ENCODE data around the gene MSI2.

Gene MSI2

DNA sequence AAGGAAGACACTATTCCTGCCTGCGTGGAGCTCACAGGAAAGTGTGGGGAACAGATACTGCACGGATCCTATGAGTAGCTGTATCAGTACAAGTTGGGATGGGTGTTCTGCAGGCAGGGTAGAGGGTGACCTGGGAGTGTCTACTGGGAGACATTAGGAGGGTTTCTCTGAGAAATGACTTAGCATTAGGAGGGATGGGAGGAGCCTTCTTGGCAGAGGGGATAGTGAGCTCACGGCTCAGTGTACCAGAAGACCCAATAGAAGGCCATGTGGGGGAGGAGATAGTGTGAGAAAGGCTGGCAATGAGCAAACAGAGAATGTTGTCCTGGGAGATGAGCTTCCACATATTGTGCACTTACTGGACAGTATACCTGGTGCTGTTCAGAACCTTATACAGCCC, 109.1 kb downstream of the MSI2 start:
- H3K27me3 ChIP-seq (ENCODE audit: control insufficient read depth, insufficient read depth, low read length), result no peaks in the 10 kb centered on the region
- no peak overlapping the region for H3K27ac ChIP-seq (ENCODE audit: low read depth, low read length)
- no peak overlapping the region for H3K4me3 ChIP-seq (ENCODE audit: low read length)
- no peaks in the 10 kb centered on the region for H3K4me1 ChIP-seq (ENCODE audit: control insufficient read depth, insufficient read depth, low read length)
- H3K9ac ChIP-seq (ENCODE audit: low read length), result no peak overlapping the region
- H3K36me3 ChIP-seq (ENCODE audit: control insufficient read depth, insufficient read depth, low read length), result no peaks in the 10 kb centered on the region

DNA sequence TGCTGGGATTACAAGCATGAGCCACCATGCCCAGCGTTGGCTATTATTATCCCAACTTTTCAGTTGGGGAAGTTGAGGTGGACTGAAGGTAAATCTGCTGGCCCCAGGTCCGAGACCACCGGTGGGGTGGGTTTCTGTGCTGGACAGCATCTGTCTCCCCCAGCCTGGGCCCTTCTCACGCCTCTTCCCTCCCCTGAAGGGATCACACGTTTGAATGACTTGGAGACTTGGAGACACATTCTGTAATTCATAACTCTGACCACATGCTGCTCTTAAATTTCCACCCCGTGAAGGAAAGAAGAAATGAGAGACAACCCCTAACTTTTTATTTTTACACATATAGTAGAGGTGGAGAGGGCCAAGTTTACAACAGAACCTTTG, 109.8 kb downstream of the MSI2 start:
- Histone ChIP-seq H3K36me3 (ENCODE audit: control insufficient read depth, insufficient read depth, low read length) (no peaks in the 10 kb centered on the region), H3K4me1 (ENCODE audit: control insufficient read depth, insufficient read depth, low read length) (no peaks in the 10 kb centered on the region), H3K9ac (ENCODE audit: low read length) (no peak overlapping the region), H3K27ac (ENCODE audit: low read depth, low read length) (no peak overlapping the region), H3K27me3 (ENCODE audit: control insufficient read depth, insufficient read depth, low read length) (no peaks in the 10 kb centered on the region), H3K4me3 (ENCODE audit: low read length) (no peak overlapping the region)

- H3K36me3 ChIP-seq (ENCODE audit: control insufficient read depth, insufficient read depth, low read length), result no peaks in the 10 kb centered on the region
- H3K4me1 ChIP-seq (ENCODE audit: control insufficient read depth, insufficient read depth, low read length), result no peaks in the 10 kb centered on the region
- H3K27me3 ChIP-seq (ENCODE audit: control insufficient read depth, insufficient read depth, low read length), result no peaks in the 10 kb centered on the region
- H3K9ac ChIP-seq (ENCODE audit: low read length), result no peak overlapping the region
- no peak overlapping the region for H3K4me3 ChIP-seq (ENCODE audit: low read length)
- H3K27ac ChIP-seq (ENCODE audit: low read depth, low read length), result no peak overlapping the region
Observed at GRCh38 chr17:57366558-57367351, 110.4 kb downstream of the MSI2 start.

GRCh38 chr17:57368637-57369336, 112.5 kb downstream of the MSI2 start:
- Histone ChIP-seq H3K27ac (ENCODE audit: low read depth, low read length) (no peak overlapping the region), H3K4me3 (ENCODE audit: low read length) (no peak overlapping the region)

GRCh38 chr17:57369509-57369945, 113.2 kb downstream of the MSI2 start:
- Histone ChIP-seq H3K27ac (ENCODE audit: low read depth, low read length) (no peak overlapping the region), H3K4me1 (ENCODE audit: control insufficient read depth, insufficient read depth, low read length) (no peaks in the 10 kb centered on the region), H3K4me3 (ENCODE audit: low read length) (no peak overlapping the region), H3K27me3 (ENCODE audit: control insufficient read depth, insufficient read depth, low read length) (no peaks in the 10 kb centered on the region), H3K9ac (ENCODE audit: low read length) (no peak overlapping the region), H3K36me3 (ENCODE audit: control insufficient read depth, insufficient read depth, low read length) (peaks cover 3% of the 10 kb centered on the region)

More at GRCh38 chr17:57368637-57369336, 112.5 kb downstream of the MSI2 start:
- Histone ChIP-seq H3K4me1 (ENCODE audit: control insufficient read depth, insufficient read depth, low read length) (no peaks in the 10 kb centered on the region), H3K36me3 (ENCODE audit: control insufficient read depth, insufficient read depth, low read length) (peaks cover 3% of the 10 kb centered on the region), H3K27me3 (ENCODE audit: control insufficient read depth, insufficient read depth, low read length) (no peaks in the 10 kb centered on the region), H3K9ac (ENCODE audit: low read length) (no peak overlapping the region)

GRCh38 chr17:57370037-57370581, 113.8 kb downstream of the MSI2 start:
- Histone ChIP-seq H3K9ac (ENCODE audit: low read length) (no peak overlapping the region), H3K4me3 (ENCODE audit: low read length) (no peak overlapping the region), H3K27ac (ENCODE audit: low read depth, low read length) (no peak overlapping the region), H3K27me3 (ENCODE audit: control insufficient read depth, insufficient read depth, low read length) (no peaks in the 10 kb centered on the region), H3K36me3 (ENCODE audit: control insufficient read depth, insufficient read depth, low read length) (peaks cover 3% of the 10 kb centered on the region), H3K4me1 (ENCODE audit: control insufficient read depth, insufficient read depth, low read length) (no peaks in the 10 kb centered on the region)

DNA sequence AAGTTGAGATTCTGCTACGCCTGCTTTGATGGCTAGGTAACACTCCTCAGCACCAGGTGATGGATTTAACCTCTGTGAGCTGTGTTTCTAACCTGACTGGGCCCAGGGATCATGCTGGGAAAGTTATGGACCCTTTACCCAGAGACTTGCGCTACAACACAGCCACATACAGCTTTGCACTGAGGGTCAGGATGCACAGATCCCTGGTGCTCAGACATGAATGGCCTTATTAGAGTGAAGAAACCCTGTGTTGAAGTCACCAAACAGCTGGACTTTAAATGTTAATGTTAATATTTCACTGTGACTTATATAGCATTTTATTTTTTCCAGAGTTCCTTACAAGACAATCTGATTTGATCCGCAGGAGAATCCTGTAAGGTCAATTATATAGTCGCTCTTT, 114.3 kb downstream of the MSI2 start:
- H3K27ac ChIP-seq (ENCODE audit: low read depth, low read length), result no peak overlapping the region
- H3K4me1 ChIP-seq (ENCODE audit: control insufficient read depth, insufficient read depth, low read length), result no peaks in the 10 kb centered on the region
- no peaks in the 10 kb centered on the region for H3K27me3 ChIP-seq (ENCODE audit: control insufficient read depth, insufficient read depth, low read length)
- H3K9ac ChIP-seq (ENCODE audit: low read length), result no peak overlapping the region
- H3K36me3 ChIP-seq (ENCODE audit: control insufficient read depth, insufficient read depth, low read length), result peaks cover 3% of the 10 kb centered on the region
- H3K4me3 ChIP-seq (ENCODE audit: low read length), result no peak overlapping the region

- Histone ChIP-seq H3K4me3 (ENCODE audit: low read length) (no peak overlapping the region), H3K36me3 (ENCODE audit: control insufficient read depth, insufficient read depth, low read length) (peaks cover 3% of the 10 kb centered on the region), H3K27ac (ENCODE audit: low read depth, low read length) (no peak overlapping the region), H3K9ac (ENCODE audit: low read length) (no peak overlapping the region), H3K4me1 (ENCODE audit: control insufficient read depth, insufficient read depth, low read length) (no peaks in the 10 kb centered on the region), H3K27me3 (ENCODE audit: control insufficient read depth, insufficient read depth, low read length) (no peaks in the 10 kb centered on the region)
Observed at GRCh38 chr17:57372156-57372555, 115.8 kb downstream of the MSI2 start.

DNA sequence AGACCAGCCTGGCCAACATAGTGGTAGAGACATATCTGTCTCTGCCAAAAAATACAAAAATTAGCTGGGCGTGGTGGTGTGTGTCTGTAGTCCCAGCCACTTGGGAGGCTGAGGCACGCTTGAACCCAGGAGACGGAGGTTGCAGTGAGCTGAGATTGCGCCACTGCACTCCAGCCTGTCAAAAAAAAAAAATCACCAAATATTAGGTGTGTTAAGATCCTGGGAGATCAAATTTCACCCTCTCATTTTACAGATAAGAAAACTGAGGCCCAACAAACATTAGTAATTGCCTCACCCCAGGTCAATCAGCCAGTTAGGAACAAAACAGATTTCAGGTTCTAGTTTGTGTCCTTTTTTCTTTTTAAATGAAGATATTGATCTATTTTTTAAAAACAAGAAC, 116.7 kb downstream of the MSI2 start:
- no peaks in the 10 kb centered on the region for H3K27me3 ChIP-seq (ENCODE audit: control insufficient read depth, insufficient read depth, low read length)
- no peak overlapping the region for H3K4me3 ChIP-seq (ENCODE audit: low read length)
- H3K9ac ChIP-seq (ENCODE audit: low read length), result no peak overlapping the region

DNA sequence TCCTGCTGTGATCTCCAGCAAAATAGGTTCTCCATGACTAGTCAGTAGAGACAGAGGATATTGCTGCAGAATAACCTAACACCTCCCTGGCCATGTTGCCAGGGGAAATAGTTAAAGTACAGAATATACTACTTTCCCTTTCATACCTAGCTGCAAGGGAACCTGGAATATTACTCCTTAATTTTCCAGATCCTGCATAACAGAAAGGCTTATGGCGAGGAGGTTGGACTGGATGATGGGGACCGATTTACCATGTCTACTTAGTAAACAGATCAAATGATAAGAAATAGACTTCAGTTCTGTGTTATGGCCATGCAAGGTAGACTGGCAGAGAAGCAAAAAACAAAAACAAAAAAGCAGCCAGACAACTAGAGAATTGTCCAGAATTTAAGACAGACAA, 117.4 kb downstream of the MSI2 start:
- Histone ChIP-seq H3K4me1 (ENCODE audit: control insufficient read depth, insufficient read depth, low read length) (no peaks in the 10 kb centered on the region), H3K4me3 (ENCODE audit: low read length) (no peak overlapping the region), H3K9ac (ENCODE audit: low read length) (no peak overlapping the region), H3K27me3 (ENCODE audit: control insufficient read depth, insufficient read depth, low read length) (no peaks in the 10 kb centered on the region), H3K36me3 (ENCODE audit: control insufficient read depth, insufficient read depth, low read length) (peaks cover 3% of the 10 kb centered on the region), H3K27ac (ENCODE audit: low read depth, low read length) (no peak overlapping the region)

More for the DNA sequence above, 116.7 kb downstream of the MSI2 start:
- peaks cover 3% of the 10 kb centered on the region for H3K36me3 ChIP-seq (ENCODE audit: control insufficient read depth, insufficient read depth, low read length)
- no peak overlapping the region for H3K27ac ChIP-seq (ENCODE audit: low read depth, low read length)
- H3K4me1 ChIP-seq (ENCODE audit: control insufficient read depth, insufficient read depth, low read length), result no peaks in the 10 kb centered on the region

- Histone ChIP-seq H3K27ac (ENCODE audit: low read depth, low read length) (no peak overlapping the region), H3K4me1 (ENCODE audit: control insufficient read depth, insufficient read depth, low read length) (no peaks in the 10 kb centered on the region), H3K36me3 (ENCODE audit: control insufficient read depth, insufficient read depth, low read length) (peaks cover 3% of the 10 kb centered on the region), H3K4me3 (ENCODE audit: low read length) (no peak overlapping the region), H3K9ac (ENCODE audit: low read length) (no peak overlapping the region), H3K27me3 (ENCODE audit: control insufficient read depth, insufficient read depth, low read length) (no peaks in the 10 kb centered on the region)
Observed at GRCh38 chr17:57375040-57375769, 118.9 kb downstream of the MSI2 start.

DNA sequence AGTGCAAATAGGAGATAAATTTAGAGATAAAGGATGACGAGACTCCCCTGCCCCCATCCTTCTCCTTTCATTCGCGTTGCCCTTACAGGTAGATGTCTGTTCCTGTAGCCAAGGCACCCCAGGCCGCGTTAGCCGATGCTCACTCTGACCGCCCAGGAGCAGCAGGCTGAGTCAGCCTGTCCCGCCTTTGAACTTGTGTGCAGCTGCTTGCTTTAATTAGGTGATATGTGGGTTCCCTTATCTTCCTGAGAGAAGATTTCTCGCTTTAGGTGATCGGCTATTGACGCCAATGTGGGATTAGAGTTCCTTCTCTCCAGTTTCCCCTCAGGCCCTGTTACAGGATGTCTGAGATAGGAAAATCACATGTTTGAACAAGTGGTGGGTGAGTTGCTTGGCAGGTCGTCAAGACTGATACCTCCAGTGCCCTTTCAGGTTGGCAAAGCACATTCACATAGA, 119.5 kb downstream of the MSI2 start:
- no peak overlapping the region for H3K4me3 ChIP-seq (ENCODE audit: low read length)
- no peaks in the 10 kb centered on the region for H3K27me3 ChIP-seq (ENCODE audit: control insufficient read depth, insufficient read depth, low read length)
- H3K36me3 ChIP-seq (ENCODE audit: control insufficient read depth, insufficient read depth, low read length), result peaks cover 3% of the 10 kb centered on the region
- no peak overlapping the region for H3K27ac ChIP-seq (ENCODE audit: low read depth, low read length)
- no peak overlapping the region for H3K9ac ChIP-seq (ENCODE audit: low read length)
- H3K4me1 ChIP-seq (ENCODE audit: control insufficient read depth, insufficient read depth, low read length), result no peaks in the 10 kb centered on the region
